ENCODE results near the gene SEPTIN11.

The SEPTIN11 gene

GRCh38 chr4:76981644-76982043 lies 32.1 kb downstream of the SEPTIN11 start:
- DNase-seq = no peak

GRCh38 chr4:76982638-76983584 lies 33.4 kb downstream of the SEPTIN11 start:
- no peak for DNase-seq

GRCh38 chr4:76984127-76984526 lies 34.6 kb downstream of the SEPTIN11 start:
- no peak for DNase-seq

GRCh38 chr4:76984788-76985211 lies 35.2 kb downstream of the SEPTIN11 start:
- DNase-seq = no peak

- DNase-seq = no peak
Observed at GRCh38 chr4:76987153-76987591, 37.6 kb downstream of the SEPTIN11 start.

- no peak for DNase-seq
Observed at GRCh38 chr4:76987685-76988084, 38.1 kb downstream of the SEPTIN11 start.

- DNase-seq = peak; percentile 38 to 51
Observed at GRCh38 chr4:76989391-76990061, 40.0 kb downstream of the SEPTIN11 start.

- DNase-seq = no peak
Observed at GRCh38 chr4:76990288-76991080, 40.9 kb downstream of the SEPTIN11 start.

- DNase-seq = no peak
Observed at GRCh38 chr4:76991161-76991660, 41.7 kb downstream of the SEPTIN11 start.

- peak; percentile 18 to 45 for DNase-seq
Observed at GRCh38 chr4:76993787-76994641, 44.5 kb downstream of the SEPTIN11 start.

GRCh38 chr4:76995776-76996175 lies 46.2 kb downstream of the SEPTIN11 start:
- no peak for DNase-seq

GRCh38 chr4:76996445-76996844 lies 46.9 kb downstream of the SEPTIN11 start:
- DNase-seq = no peak

GRCh38 chr4:76997077-76997476 lies 47.5 kb downstream of the SEPTIN11 start:
- no peak for DNase-seq

GRCh38 chr4:76997532-76997931 lies 48.0 kb downstream of the SEPTIN11 start:
- DNase-seq = no peak

GRCh38 chr4:76998251-76998901 lies 48.8 kb downstream of the SEPTIN11 start:
- DNase-seq = no peak
